Raji (cell line): ENCODE data around the gene LARP1B.

Source experiments
- POLR2A ChIP-seq: IDR thresholded peaks from 2 replicates; pipeline ENCODE4 v1.6.1; 2011; ENCODE audit warnings: low read depth, low read length, control low read depth; ENCODE audit not compliant: insufficient read depth

The LARP1B gene

DNA sequence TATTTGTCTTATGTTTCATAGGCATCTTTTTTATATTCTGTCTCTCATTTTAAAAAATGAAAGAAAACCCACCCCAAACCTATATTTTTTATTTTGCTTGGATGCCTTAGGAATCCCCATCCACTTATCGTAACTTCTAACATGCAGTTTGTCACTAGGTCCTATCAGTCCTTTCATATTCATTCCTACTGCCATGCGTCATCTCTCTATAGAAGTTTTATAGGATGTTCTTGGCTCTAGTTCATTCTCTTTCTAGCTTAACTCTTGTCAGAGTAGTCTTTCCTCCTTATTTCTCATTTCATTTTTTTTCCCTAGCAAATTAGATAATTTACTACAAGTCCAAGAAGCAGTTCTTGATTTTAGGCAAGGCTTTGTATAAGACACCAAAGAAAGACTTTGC is 92.7 kb downstream of the LARP1B start:
- TF ChIP-seq POLR2A: no peak

DNA sequence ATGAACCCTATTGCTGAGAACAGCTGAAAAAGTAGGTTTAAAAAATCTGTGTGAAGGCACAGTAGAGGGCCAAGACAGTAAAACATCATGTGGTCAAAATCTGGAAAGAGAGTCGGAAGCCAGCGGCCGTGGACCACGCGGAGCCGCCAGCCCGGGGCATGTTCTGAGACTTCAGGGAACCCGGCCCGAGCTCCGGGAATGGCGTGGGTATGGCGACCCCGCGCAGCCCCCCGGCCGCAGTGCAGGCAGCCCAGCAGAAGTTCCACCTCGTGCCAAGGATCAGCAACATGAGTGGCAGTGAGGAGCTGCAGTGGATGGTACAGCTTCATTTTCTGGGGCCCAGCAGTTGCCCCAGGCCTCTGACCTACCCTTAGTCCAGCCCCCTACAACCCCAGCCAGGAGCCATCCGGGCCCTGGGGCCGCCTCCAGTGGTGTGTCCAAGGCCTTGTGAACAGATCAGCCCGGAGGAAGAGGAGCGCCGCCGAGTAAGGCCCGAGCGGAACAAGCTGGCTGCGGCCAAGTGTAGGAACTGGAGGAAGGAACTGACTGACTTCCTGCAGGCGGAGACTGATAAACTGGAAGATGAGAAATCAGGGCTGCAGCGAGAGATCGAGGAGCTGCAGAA is 94.2 kb downstream of the LARP1B start:
- TF ChIP-seq POLR2A: no peak

DNA sequence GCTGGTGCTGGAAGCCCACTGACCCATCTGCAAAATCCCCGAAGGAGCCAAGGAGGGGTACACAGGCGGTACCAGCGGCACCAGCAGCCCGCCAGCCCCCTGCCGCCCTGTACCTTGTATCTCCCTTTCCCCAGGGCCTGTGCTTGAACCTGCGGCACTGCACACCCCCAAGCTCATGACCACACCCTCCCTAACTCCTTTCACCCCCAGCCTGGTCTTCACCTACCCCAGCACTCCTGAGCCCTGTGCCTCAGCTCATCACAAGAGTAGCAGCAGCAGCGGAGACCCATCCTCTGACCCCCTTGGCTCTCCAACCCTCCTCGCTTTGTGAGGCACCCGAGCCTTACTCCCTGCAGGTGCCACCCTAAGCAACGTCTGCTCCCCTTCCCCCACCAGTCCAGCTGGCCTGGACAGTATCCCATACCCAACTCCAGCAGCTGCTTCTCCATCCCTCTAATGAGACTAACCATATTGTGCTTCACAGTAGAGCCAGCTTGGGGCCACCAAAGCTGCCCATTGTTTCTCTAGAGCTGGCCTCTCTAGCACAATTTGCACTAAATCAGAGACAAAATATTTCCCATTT is 94.9 kb downstream of the LARP1B start:
- TF ChIP-seq POLR2A: no peak

DNA sequence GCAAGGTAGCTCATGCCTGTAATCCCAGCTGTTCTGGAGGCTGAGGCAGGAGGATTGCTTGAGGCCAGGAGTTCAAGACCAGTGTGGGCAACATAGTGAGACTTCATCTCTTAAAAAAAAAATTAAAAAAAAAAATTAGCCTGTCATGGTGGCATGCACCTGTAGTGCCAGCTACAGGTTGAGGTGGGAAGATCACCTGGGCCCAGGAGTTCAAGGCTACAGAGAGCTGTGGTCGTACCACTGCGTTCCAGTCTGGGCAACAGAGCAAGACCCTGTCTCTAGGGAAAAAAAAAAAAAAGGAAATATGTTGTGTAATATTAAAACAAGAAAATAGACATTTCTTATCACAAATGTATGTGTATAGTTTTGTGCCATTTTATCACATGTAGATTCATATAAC is 97.8 kb downstream of the LARP1B start:
- no peak for TF ChIP-seq POLR2A

DNA sequence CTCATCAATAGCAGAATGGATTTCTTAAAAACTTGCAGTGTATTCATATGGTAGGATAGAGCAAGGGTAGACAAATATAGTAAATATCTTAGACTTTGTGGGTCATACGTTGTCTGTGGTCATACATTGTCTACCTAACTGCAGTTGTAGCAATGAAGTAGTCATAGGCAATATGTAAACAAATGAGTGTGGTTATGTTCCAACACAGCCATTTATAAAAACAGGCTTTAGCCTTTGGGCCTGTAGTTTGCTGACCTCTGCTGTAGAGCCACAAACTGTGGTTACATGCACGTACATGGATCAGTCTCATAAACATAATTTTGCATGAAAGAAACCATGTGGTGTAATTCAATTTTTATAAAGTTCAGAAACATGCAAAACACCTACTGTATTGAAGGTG is 98.9 kb downstream of the LARP1B start:
- no peak for TF ChIP-seq POLR2A

DNA sequence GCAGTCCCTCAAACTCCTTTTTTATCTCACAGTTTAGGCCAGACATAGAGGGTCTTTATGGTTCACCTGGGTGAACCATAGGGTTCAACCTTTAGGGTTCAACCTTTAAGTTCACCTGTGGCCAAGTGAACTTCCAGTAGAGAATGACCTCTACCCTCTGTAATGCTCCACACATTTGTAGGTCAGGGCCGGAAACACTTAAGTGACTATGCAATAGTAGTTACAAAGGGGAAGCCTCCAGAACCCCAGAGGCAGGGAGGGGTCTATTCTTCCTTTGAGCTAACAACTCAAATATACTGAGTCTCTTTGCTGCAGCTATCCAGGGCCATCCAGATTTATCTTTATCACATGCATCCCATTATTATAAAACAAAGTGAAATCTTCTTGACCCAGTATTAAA is 100.0 kb downstream of the LARP1B start:
- no peak for TF ChIP-seq POLR2A

DNA sequence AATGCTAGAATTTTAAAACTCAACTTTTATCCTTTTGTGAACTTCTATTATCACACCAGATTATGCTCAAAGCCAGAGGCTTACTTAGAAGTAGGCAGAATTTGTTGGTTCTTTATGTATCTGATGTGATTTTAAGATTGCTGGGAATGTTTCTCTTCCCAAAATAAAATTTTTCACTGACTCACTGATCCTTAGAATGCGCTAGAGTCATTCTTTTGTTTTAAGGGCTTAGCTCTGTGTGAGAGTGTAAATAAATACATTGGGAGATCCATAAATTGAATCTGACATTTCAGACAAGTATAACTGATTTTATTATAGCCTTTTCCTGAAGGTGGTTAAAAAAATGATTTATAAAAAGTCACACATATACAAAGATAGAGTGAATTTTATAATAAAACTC is 101.3 kb downstream of the LARP1B start:
- TF ChIP-seq POLR2A: no peak

DNA sequence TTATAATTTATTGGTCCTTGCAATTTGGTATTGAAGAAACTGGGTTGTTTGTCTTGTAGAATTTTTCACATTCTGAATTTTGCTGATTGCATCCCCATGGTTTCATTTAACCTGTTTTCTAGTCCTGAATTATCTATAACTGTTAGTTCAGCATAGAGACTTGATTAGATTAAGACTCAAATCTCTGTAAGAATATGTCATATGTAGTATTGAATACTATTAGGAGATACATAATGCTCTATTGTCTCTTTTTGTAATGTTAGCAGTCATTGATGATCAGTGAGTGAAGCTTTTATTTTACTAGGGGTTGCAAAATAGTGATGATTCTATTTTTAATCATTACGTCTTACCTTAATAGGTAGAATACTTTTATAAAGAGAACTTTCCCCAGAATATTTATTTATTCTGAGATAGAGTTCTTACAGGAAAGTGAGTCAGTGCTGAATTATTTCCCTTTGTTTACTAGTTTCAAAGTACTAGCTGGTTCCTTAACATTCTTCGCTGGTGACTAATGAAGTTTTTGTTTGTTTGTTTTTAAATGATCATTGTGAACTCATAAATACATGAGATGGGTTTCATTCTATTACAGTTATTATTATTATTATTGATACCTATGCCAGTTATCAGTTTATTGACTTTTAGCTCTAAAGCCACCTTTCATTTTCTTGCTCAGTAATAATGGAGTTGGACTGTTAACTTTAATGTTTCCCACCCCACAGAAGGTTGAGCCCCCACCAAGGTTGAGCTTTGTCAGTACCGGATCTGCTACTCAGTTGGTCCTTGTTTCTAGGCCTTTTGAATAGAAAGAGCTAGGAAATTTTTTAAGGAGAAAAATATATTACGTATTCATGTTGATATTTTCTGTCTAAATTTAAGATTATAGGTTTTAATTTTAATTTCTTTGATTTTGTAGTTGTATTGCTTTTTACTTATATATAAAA is 102.3 kb downstream of the LARP1B start:
- no peak for TF ChIP-seq POLR2A

DNA sequence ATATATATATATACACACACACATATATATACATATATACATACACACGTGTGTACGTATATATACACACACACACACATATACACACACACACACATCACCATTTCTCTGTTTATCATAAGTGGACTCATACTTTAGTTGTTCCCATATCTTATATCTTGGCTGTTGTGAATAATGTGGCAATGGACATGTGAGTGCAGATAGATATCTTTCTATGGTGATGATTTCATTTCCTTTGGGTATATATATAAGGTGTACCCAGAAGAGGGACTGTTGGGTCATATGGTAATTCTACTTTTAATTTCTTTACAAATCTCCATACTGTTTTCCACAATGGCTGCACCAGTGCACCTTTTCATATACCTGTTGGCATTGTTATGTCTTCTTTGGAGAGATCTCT is 105.9 kb downstream of the LARP1B start:
- no peak for TF ChIP-seq POLR2A

DNA sequence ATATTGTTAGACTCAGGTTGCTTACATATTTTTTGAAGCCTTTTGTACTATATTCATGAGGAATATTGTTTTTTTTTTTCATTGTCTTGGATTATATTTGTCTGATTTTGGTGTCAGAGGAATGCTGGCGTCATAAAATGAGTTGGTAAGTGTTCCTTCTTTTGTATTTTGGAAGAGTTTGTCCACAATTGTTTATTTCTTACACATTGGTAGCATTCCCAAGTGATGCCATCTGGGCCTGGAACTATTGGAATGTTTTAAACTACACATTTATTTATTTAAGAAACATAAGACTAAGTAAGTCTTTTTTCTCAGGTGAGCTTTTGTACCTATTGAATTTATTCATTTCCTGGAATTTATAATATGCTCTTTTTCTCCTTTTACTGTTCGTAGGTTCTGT is 107.6 kb downstream of the LARP1B start:
- TF ChIP-seq POLR2A: no peak

DNA sequence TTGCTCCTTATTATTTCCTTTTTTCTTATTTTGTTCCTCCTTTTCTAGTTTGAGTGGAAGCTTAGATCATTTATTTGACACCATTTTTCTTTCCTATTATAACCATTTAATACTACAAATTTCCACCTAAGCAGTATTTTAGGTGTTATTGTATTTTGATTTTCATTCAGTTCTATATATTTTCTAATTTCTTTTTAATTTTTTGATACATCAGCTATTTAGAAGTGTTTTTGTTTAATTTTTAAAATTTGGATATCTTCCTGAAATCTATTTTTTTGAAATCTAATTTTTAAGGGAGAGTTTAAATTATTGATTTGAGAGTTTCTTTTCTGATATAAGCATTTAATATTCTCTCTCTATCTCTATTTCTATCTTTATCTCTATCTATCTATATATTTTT is 108.1 kb downstream of the LARP1B start:
- no peak for TF ChIP-seq POLR2A

DNA sequence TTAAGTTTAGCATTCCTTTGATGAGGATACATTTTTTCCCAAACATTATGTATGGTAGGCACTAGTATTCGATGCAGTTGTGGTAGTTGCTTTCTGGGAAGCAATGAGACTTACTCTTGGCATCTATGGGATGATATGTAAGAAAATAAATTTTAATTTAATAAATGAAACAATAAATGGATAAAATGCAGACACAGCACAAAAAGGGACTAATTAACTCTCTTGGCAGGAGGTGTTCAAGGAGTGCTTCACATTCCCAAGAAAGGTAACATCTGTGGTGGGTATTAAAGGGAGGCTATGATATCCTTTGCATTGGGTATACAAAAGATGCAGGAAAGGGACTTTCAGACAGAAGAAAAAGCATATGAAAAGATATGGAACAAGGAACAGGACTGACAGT is 115.5 kb downstream of the LARP1B start:
- no peak for TF ChIP-seq POLR2A

DNA sequence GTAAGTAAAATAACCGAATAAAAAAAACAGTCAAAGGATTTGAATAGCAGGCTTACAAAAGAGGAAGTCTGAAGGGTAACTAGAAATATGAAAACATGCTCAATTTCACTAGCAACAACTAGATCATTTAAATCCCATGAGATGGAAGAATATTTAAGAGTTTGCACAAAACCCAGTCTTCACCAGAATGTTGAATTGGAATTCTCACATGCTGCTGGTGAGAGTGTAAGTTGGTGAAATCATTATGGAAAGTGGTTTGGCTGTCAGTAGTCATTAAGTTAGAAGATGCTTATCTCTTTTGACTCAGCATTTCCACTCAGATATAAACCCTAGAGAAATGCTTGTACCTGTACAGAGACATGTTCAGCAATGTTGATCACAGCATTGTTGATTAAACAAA is 116.4 kb downstream of the LARP1B start:
- no peak for TF ChIP-seq POLR2A

DNA sequence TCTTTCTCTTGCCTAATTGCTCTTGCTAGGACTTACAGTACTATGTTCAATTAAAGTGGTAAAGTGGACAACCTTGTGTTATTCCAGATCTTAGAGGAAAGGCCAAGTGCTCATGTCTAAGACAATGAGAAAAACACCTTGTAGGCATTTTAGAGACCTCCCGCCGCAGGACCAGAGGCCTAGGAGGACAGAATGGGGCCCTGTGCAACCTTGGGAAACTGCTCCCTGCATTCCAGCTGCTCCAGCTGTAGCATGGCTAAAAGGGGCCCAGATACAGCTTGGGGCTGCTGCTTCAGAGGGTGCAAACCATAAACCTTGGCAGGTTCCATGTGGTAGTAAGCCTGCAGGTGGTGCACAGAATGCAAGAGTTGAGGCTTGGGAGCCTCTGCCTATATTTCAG is 125.5 kb downstream of the LARP1B start:
- no peak for TF ChIP-seq POLR2A

DNA sequence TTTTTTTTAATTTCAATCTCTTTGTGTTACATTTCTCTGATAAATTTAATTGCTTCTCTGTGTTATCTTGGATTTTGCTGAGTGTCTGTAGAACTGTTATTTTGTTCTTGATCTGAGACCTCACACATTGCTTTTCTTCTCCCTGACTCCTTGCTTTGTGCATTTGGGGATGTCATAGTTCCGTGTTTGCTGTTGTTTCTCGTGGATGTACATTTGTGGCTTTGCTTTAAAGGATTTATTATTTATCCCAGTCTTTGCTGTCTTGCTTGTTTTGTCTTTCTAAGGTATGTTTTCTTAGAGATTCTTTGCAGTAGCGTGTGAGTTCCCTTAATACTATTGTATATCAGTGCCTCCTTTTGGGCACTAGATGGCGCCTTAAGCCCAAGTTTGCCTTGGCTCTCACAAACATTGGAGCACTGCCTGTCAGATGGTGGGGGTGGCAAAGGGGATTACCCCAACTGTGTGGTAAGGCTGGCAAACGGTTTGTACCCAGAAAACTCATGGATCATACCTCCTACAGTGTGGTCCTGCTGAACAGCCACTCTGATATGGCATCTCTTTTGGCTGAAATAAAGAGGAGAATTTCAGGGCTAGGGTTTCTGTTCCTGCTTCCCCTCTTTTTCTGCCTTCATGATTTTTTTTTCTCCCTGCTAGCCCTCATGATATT is 130.1 kb downstream of the LARP1B start:
- no peak for TF ChIP-seq POLR2A
